AG04450 (cell line): ENCODE results near the gene TRMO. TPM values are rescaled to one million over a fixed set of nuclear protein-coding genes. Genes with fewer than 3 reads are reported as not detected.

ENCODE experiments used
- CTCF ChIA-PET: fragments of 300-600, 350-600 bp; formaldehyde crosslinking; extraction: SDS; loops from one replicate; lab custom pipeline; 2022; ENCODE audit warnings: antibody characterized with exemption, inconsistent platforms; lab: Charles Lee
- POLR2A ChIA-PET: fragments of 350-600 bp; formaldehyde crosslinking; extraction: SDS; loops from one replicate; lab custom pipeline; 2021; ENCODE audit warnings: antibody characterized with exemption, inconsistent platforms; lab: Yijun Ruan, JAX
- DNase-seq: peaks from one replicate; pipeline ENCODE4 v3.0.0-alpha.2; 2011; ENCODE audit warnings: low read depth, low spot score
- H3K27ac ChIP-seq: one replicate; pipeline ENCODE4 v1.5.1; 2012; ENCODE audit warnings: low read depth, low read length, control low read depth
- H3K27me3 ChIP-seq: one replicate; pipeline ENCODE4 v1.6.0; 2012; ENCODE audit warnings: low read length; ENCODE audit not compliant: control insufficient read depth, insufficient read depth
- H3K4me3 ChIP-seq: 2 replicates; pipeline ENCODE4 v1.5.1; 2011; ENCODE audit warnings: mild to moderate bottlenecking, low read depth, low read length, control low read depth
- H3K9me3 ChIP-seq: 2 replicates; pipeline ENCODE4 v1.5.1; 2012; ENCODE audit warnings: low read length; ENCODE audit not compliant: control insufficient read depth, insufficient read depth
- CTCF ChIP-seq: IDR thresholded peaks from 2 replicates; pipeline ENCODE4 v1.5.1; 2011; ENCODE audit warnings: low read depth, low read length, control low read depth, inconsistent platforms
- polyA plus RNA-seq: library from polyadenylated mRNA; depleted of rRNA; stranded (reverse); fragments of >200 nt; gene quantifications from 2 replicates; pipeline ENCODE4 v1.2.3, GENCODE V29; 2011

TRMO gene
- polyA plus RNA-seq, 1 experiment = 12.6 TPM

DNA sequence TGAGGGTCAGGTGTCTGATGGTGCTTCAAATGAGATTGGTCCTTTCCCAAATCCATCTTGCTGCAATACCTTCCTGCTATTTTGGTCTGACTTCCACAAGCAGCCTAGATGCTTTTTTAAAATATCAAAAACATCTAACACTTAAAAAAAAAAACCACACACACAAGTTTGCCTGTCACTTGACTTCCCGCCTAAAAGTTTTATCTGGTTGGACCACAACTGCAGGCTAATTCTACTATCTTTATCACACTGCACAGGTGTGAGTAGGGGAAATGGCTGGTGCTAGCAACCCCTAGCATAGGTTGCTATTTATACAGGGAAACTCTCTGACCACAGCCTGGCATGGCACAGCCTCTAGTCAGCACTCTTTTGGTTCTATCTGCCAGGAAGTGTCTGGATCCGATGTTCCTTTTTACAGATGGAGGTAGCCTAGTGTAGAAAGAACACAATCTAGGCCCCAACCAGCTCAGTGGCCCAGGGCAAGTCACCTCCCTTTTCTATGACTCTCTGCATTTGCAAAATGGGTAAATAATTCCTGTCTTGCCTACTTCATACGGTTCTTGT lies 15.9 kb upstream of the TRMO start, which contains the start of gene HEMGN:
Gene HEMGN (minus strand): TSS at position 92 of the 564 bp plus-strand sequence. CDS start 36 bp downstream, at position 56.
- peaks cover 40% of the 10 kb centered on the region for H3K27me3 ChIP-seq
- no peak for TF ChIP-seq CTCF
- no peak for DNase-seq
- ChIA-PET CTCF (interaction anchor here (1.1 kb wide), 1 partner anchor 14 kb away, joined by 7 read pairs; no protein-coding TSS in a partner anchor), POLR2A (no interaction called here)
- H3K9me3 ChIP-seq = no peaks in the 10 kb centered on the region
- no peak within 1 kb of the TSS for H3K27ac ChIP-seq
- H3K4me3 ChIP-seq = no peak within 1 kb of the TSS

GRCh38 chr9:97936998-97937397 lies 14.7 kb upstream of the TRMO start:
- CTCF ChIA-PET = interaction anchor here (1.1 kb wide), 1 partner anchor 13 kb away, joined by 7 read pairs; no protein-coding TSS in a partner anchor
- H3K27me3 ChIP-seq = peaks cover 39% of the 10 kb centered on the region
- H3K9me3 ChIP-seq = no peaks in the 10 kb centered on the region

GRCh38 chr9:97935276-97935675 lies 13.0 kb upstream of the TRMO start:
- POLR2A ChIA-PET = no interaction called here
- DNase-seq = no peak
- Histone ChIP-seq H3K4me3 (no peak overlapping the region), H3K27me3 (peaks cover 32% of the 10 kb centered on the region), H3K27ac (no peak overlapping the region), H3K9me3 (no peaks in the 10 kb centered on the region)
- CTCF ChIA-PET = interaction anchor here (2.9 kb wide), 1 partner anchor 12 kb away, joined by 15 read pairs; the partner anchor contains the start of gene TRMO
- TF ChIP-seq CTCF = no peak

More at GRCh38 chr9:97936998-97937397, 14.7 kb upstream of the TRMO start:
- TF ChIP-seq CTCF = no peak
- DNase-seq = no peak
- H3K4me3 ChIP-seq = no peak overlapping the region
- POLR2A ChIA-PET = no interaction called here
- no peak overlapping the region for H3K27ac ChIP-seq

DNA sequence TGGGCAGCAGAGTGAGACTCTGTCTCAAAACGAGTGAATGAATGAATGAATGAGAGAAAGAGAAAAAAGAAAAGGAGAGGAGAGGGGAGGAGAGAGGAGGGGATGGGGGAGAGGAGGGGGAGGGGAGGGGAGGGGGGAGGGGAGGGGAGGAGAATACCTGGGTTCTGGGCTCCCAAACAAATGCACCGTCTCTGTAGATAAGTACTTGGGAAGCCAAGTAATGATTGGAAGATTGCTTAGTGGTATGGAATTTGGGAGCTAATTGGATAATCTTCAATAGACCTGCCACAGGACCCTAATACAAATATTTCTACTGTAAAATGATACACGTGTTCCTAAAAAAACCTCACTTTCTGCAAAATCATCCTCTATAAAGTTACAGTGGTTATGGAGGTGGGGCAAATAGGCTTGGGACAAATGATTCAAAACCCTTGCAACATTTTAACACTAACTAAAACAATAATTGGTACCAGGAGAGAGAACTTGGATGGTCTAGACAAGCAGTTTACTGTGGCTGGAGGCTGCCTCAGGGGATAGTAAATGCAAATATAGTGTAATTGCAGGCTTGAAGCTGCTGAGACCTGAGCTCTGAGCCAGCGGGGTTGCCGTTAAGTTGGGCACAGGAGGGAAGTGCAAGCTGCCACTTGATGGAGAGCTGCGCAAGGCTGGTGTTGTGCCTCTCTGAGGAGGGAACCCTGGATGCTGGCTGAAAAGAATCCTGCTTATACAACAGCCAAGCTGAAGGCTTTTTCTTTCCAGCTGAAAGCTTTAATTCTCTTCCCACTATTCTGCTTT lies 12.2 kb upstream of the TRMO start:
- POLR2A ChIA-PET = no interaction called here
- DNase-seq = no peak
- no peak for TF ChIP-seq CTCF
- no peaks in the 10 kb centered on the region for H3K9me3 ChIP-seq
- no peak overlapping the region for H3K27ac ChIP-seq
- H3K27me3 ChIP-seq = peaks cover 35% of the 10 kb centered on the region
- no peak overlapping the region for H3K4me3 ChIP-seq
- CTCF ChIA-PET = interaction anchor here (2.9 kb wide), 1 partner anchor 11 kb away, joined by 15 read pairs; the partner anchor contains the start of gene TRMO
